DOHH2 (cell line): Measurements from ENCODE around the gene ZNF142.

Source experiments
- EZH2phosphoT487 ChIP-seq: fragments of 200-600 bp; sonication (generic); IDR thresholded peaks from 2 replicates; pipeline ENCODE4 v1.6.1; 2017; ENCODE audit warnings: borderline replicate concordance, mild to moderate bottlenecking, antibody characterized with exemption, low read length, moderate library complexity, mixed read lengths
- TF ChIP-seq, protein P1 (sequence below): fragments of 200-600 bp; sonication (generic); IDR thresholded peaks from one replicate; pipeline ENCODE4 v1.5.1; 2014; ENCODE audit warnings: antibody characterized with exemption, mild to moderate bottlenecking, low read depth, low read length; ENCODE audit not compliant: poor library complexity, severe bottlenecking

GRCh38 chr2:218644721-218645120, 14.7 kb downstream of the ZNF142 start:
- TF ChIP-seq, protein P1, sequence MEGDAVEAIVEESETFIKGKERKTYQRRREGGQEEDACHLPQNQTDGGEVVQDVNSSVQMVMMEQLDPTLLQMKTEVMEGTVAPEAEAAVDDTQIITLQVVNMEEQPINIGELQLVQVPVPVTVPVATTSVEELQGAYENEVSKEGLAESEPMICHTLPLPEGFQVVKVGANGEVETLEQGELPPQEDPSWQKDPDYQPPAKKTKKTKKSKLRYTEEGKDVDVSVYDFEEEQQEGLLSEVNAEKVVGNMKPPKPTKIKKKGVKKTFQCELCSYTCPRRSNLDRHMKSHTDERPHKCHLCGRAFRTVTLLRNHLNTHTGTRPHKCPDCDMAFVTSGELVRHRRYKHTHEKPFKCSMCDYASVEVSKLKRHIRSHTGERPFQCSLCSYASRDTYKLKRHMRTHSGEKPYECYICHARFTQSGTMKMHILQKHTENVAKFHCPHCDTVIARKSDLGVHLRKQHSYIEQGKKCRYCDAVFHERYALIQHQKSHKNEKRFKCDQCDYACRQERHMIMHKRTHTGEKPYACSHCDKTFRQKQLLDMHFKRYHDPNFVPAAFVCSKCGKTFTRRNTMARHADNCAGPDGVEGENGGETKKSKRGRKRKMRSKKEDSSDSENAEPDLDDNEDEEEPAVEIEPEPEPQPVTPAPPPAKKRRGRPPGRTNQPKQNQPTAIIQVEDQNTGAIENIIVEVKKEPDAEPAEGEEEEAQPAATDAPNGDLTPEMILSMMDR = no peak
- no peak for TF ChIP-seq EZH2phosphoT487
